NK-92 (cell line): ENCODE data around the gene OR7D4.
A peak's percentile ranks its signal among the peaks of the same experiment; 100 is the strongest.
"Not testable (repeated sequence)": the region's sequence is repeated elsewhere in the genome, so short reads cannot be mapped to it uniquely, and the experiment has no call there.

Experiments used
- DNase-seq: peaks from one replicate; lab custom pipeline; 2025; ENCODE audit not compliant: unreplicated experiment; lab: John Stamatoyannopoulos, UW

Gene OR7D4

GRCh38 chr19:9219489-9219888, at the start of gene OR7D4:
Gene OR7D4, minus strand, starts transcription at chr19:9219589. Its CDS starts 4,752 bp downstream, at chr19:9214837.
- no peak for DNase-seq

GRCh38 chr19:9251236-9251635, 31.8 kb upstream of the OR7D4 start:
- no peak for DNase-seq

- DNase-seq: no peak
These were observed 31.2 kb upstream of the OR7D4 start, which contains the start of gene OR7E24 for GRCh38 chr19:9250630-9251029. Gene OR7E24, plus strand, starts transcription at chr19:9250930. Its CDS starts 114 bp downstream, at chr19:9251044.

DNA sequence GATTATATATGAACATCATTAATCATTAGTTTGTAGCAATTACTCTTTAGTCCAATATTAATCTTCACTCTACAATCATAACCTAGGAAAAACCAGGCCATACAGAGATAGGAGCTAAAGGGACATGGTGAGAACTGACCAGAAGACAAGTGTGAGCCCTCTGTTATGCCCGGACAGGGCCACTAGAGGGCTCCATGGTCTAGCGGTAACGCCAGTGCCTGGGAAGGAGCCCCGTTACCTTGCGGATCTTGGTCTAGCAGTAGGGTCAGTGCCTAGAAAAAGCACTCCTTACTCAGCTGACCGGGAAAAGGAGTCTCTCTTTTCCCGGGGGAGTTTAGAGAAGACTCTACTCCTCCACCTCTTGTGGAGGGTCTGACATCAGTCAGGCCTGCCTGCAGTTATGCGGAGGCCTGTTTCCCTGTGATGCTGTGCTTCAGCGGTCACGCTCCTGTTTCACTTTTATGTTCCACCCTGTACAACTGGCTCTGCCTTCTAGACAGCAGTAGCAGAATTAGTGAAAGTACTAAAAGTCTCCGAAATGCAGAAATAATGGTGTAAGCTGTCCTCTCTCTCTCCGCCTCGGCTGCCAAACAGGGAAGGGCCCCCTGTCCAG, 13.8 kb downstream of the OR7D4 start:
- peak; percentile 25 for DNase-seq

DNA sequence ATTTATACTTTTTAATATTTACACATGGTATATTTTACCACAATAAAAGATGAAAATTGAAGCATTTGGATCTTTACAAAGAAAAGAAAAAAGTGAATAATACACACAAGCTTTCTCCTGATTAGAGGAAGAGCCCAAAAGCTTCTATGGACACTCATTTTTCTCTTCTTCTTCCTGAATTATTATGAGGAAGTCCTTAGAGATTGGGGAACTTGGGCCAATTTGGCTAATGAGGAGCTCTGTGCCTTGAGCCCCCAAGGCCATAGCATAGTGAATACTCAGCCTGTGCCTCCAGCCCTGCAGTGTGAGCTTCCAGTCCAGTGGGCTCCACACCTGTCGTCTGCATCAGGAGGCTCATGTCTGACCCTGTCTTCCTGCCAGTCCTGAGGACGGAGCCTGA, 21.3 kb downstream of the OR7D4 start:
- not testable (repeated sequence) for DNase-seq

- no peak for DNase-seq
These were observed 29.9 kb downstream of the OR7D4 start for GRCh38 chr19:9189535-9189934.

DNA sequence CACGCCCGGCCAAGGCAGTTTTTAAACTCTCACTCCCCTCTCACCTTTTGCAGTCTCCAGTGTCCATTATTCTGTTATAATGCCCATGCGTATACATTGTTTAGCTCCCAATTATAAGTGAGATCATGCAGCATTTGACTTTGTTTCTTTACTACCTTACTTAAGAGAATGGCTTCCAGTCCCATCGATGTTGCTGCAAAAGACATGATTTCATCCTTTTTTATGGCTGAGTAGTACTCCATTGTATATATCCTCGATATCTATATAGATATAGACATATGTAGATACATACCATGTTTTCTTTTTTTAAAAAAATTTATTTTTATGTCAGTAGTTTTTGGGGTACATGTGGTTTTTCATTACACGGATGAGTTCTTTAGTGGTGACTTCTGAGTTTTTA, 32.2 kb downstream of the OR7D4 start:
- DNase-seq: no peak

DNA sequence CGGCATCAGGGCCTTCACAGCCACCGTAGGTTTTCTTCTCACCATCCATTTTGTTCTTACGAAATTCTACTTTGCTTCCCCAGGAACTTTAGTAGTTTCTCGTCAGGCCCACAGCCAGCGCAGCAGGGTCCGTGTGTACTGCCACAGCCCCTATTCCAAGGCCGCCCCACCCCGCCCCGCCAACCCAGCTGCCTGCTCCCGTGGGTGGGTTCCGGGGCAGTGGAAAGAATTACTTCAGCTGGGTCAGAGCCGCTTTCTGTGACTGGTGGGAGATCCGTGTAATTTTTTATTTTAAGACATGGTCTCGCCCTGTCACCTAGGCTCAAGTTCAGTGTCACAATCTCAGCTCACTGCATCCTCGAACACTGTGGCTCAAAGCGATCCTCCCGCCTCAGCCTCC, 36.4 kb downstream of the OR7D4 start:
- DNase-seq: no peak

- no peak for DNase-seq
These were observed 40.5 kb downstream of the OR7D4 start, which contains the start of gene OR7D2 for GRCh38 chr19:9178901-9179300. Gene OR7D2, plus strand, starts transcription at chr19:9178979. Its CDS starts 6,803 bp downstream, at chr19:9185782.

DNA sequence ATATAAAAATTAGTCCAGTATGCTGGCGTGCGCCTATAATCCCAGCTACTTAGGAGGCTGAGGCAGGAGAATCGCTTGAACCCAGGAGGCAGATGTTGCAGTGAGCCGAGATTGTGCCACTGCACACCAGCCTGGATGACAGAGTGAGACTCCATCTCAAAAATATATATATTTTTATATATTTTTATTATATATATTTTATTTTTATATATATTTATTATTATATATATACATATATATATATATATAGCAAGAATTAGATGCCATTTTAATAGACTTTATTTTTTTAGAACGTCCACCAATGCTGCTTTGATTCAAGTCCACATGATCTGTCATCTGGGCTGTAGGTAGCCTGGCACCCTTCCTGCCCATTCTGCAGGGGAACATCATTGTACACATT, 44.1 kb downstream of the OR7D4 start:
- DNase-seq: no peak

- no peak for DNase-seq
These were observed 47.9 kb downstream of the OR7D4 start for GRCh38 chr19:9171393-9171991.

GRCh38 chr19:9166846-9167245, 52.5 kb downstream of the OR7D4 start:
- no peak for DNase-seq

DNA sequence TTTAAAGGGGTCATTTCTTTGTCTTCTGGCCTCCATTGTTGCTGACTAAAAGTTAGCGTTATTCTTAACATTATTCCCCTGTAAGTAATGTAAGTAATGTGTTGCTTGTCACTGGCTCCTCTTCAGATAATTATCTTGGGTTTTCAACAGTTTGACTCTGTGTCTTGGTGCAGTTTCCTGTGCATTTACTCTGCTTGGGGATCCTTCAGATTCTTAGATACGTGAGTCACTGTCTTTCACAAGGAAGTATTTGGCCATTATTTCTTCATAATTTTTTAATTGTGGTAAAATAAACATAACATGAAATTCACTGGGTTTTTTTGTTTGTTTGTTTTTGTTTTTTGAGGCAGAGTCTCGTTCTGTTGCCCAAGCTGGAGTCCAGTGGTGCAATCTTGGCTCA, 54.1 kb downstream of the OR7D4 start:
- DNase-seq: no peak

DNA sequence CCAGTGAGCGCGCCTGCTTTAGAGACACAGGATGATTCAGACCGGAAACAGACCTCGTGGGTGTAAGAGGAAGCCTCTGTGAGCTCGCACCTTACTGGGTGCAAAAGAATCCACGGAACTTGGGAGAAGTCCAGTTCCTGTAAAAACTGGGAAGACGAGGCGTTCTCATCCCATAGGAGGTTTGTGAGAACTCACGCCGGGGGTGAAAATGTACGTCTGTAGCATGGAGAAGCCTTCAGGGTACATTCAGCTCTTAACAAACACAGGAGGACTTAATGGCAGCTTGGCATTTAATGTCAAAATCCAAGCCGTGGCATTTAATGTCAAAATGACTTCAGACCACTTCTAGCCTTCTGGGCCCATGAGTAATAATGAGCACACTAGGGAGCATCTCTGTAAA, 58.0 kb downstream of the OR7D4 start:
- no peak for DNase-seq
